K562 (cell line): ENCODE data around the gene PPIP5K2. TPM values are rescaled to one million over a fixed set of nuclear protein-coding genes. Genes with fewer than 3 reads are reported as not detected.

ENCODE experiments used
- ATAC-seq: fragments of 200-7000 bp; cut with Tn5 transposase; 3 replicates; pipeline ENCODE4 v1.9.1; 2020; ENCODE audit warnings: moderate library complexity
- BruUV-seq: library from RNA; stranded (reverse); fragments of 400-500 nt; replicated peaks from 2 replicates; lab custom pipeline; 2021; lab: Mats Ljungman, UMichigan
- CTCF ChIA-PET: fragments of 300-600 bp; formaldehyde crosslinking; extraction: SDS; loops from one replicate; lab custom pipeline; 2021; ENCODE audit warnings: low intra/inter-chr PET ratio; lab: Yijun Ruan, JAX
- POLR2A ChIA-PET: fragments of 300-600, 350-650 bp; sonication (Branson Sonifier 250); formaldehyde crosslinking; extraction: SDS; loops from one replicate; lab custom pipeline; 2021; ENCODE audit warnings: antibody characterized with exemption, inconsistent platforms; lab: Yijun Ruan, JAX
- DNase-seq, 4 experiments: peaks; one replicate each; pipeline versions ENCODE4 v3.0.0 to v3.0.0-alpha.2; 2011 to 2018; ENCODE audit warnings: low spot score in 3 of 4, mixed read lengths in 3 of 4; ENCODE audit errors: extremely low read depth in 1 of 4
- FAIRE-seq: peaks from 2 replicates; lab custom pipeline; 2011; peaks lifted over from hg19 to GRCh38; lab: Jason Lieb, UNC
- H2AFZ ChIP-seq: 2 replicates; pipeline ENCODE4 v1.6.0; 2011; ENCODE audit warnings: low read depth, low read length, control low read depth, inconsistent platforms
- H3K27ac ChIP-seq: fragments of 200-600 bp; 3 replicates; pipeline ENCODE4 v1.8.0; 2011; ENCODE audit warnings: low read depth, mild to moderate bottlenecking, control low read depth, inconsistent platforms, low read length, moderate library complexity, mixed read lengths; ENCODE audit errors: extremely low read depth
- H3K27me3 ChIP-seq, 2 experiments: fragments of 300-600 bp in 1 of 2; 2 replicates in 1 of 2; 3 replicates in 1 of 2; pipeline versions ENCODE4 v1.6.0 to v1.8.0; 2011; ENCODE audit warnings: inconsistent platforms in 2 of 2, low read length in 2 of 2, mild to moderate bottlenecking in 1 of 2, mixed read lengths in 1 of 2, moderate library complexity in 1 of 2; ENCODE audit not compliant: control insufficient read depth in 2 of 2, insufficient read depth in 2 of 2
- H3K36me3 ChIP-seq: fragments of 300-600 bp; 3 replicates; pipeline ENCODE4 v1.8.0; 2011; ENCODE audit warnings: mild to moderate bottlenecking, low read length, inconsistent platforms; ENCODE audit not compliant: control insufficient read depth, insufficient read depth
- H3K4me1 ChIP-seq, 2 experiments: fragments of 200-600 bp in 1 of 2; replicated peaks in 1 of 2; 2 replicates in 1 of 2; 3 replicates in 1 of 2; pipeline versions ENCODE4 v1.5.1 to v1.8.0; 2011; ENCODE audit warnings: inconsistent platforms in 2 of 2, low read length in 2 of 2, mild to moderate bottlenecking in 1 of 2, mixed read lengths in 1 of 2, moderate library complexity in 1 of 2; ENCODE audit not compliant: control insufficient read depth in 2 of 2, insufficient read depth in 2 of 2
- H3K4me2 ChIP-seq: 2 replicates; pipeline ENCODE4 v1.6.1; 2011; ENCODE audit warnings: low read length, control low read depth, inconsistent platforms, mixed read lengths; ENCODE audit not compliant: insufficient read depth
- H3K4me3 ChIP-seq: fragments of 200-600 bp; sonication (generic), shearing (Covaris generic); 2 replicates; pipeline ENCODE4 v1.5.1; 2016; ENCODE audit warnings: control low read depth, inconsistent platforms
- H3K79me2 ChIP-seq: fragments of 200-600 bp; 3 replicates; pipeline ENCODE4 v1.8.0; 2011; ENCODE audit warnings: low read length, inconsistent platforms; ENCODE audit not compliant: control insufficient read depth, insufficient read depth
- H3K9ac ChIP-seq, 2 experiments: 2 replicates each; pipeline versions ENCODE4 v1.6.0 to v1.6.1; 2011; ENCODE audit warnings: low read depth in 2 of 2, low read length in 2 of 2, control low read depth in 1 of 2, inconsistent platforms in 1 of 2, mild to moderate bottlenecking in 1 of 2, mixed read lengths in 1 of 2; ENCODE audit not compliant: insufficient read depth in 1 of 2
- H3K9me1 ChIP-seq: one replicate; pipeline ENCODE4 v1.6.0; 2011; ENCODE audit warnings: inconsistent platforms, mild to moderate bottlenecking, low read length, moderate library complexity; ENCODE audit not compliant: control insufficient read depth, insufficient read depth
- H3K9me3 ChIP-seq: replicated peaks from 2 replicates; pipeline ENCODE4 v1.5.1; 2011; ENCODE audit warnings: low read depth, low read length, inconsistent platforms; ENCODE audit not compliant: control insufficient read depth, insufficient read depth
- H4K20me1 ChIP-seq: replicated peaks from 2 replicates; pipeline ENCODE4 v1.6.1; 2011; ENCODE audit warnings: low read length, inconsistent platforms, mixed read lengths; ENCODE audit not compliant: control insufficient read depth, insufficient read depth
- BDP1 ChIP-seq: IDR thresholded peaks from 3 replicates; pipeline ENCODE4 v1.6.1; 2011; ENCODE audit not compliant: insufficient read length, insufficient read depth
- RBM25 ChIP-seq: fragments of 200-400 bp; formaldehyde crosslinking; IDR thresholded peaks from 2 replicates; pipeline ENCODE4 v1.6.1; 2018; ENCODE audit warnings: low read length, low read depth, moderate library complexity; ENCODE audit not compliant: severe bottlenecking
- ZNF121 ChIP-seq: sonication (generic); formaldehyde crosslinking; conservative IDR thresholded peaks from 2 replicates; pipeline ENCODE4 v1.8.0; 2022; ENCODE audit warnings: missing genetic modification reagents
- ZNF253 ChIP-seq: fragments of 250-450 bp; sonication (Bioruptor Pico); conservative IDR thresholded peaks from 2 replicates; pipeline ENCODE4 v1.6.1; 2021; ENCODE audit warnings: mild to moderate bottlenecking
- ZNF668 ChIP-seq: fragments of 250-450 bp; sonication (Bioruptor Pico); IDR thresholded peaks from 2 replicates; pipeline ENCODE4 v1.8.0; 2022; ENCODE audit warnings: mild to moderate bottlenecking, inconsistent platforms
- WGBS: fragments of 100-300 bp; shearing (Covaris generic); methylation state at CpG from one replicate; pipeline ENCODE4 v1.1.6; 2016; ENCODE audit warnings: low coverage, mixed read lengths; ENCODE audit not compliant: insufficient coverage; ENCODE audit errors: missing lambda C conversion rate; 5-methylcytosine and 5-hydroxymethylcytosine counted together
- in situ Hi-C: fragments of 300-500 bp; cut with MboI; formaldehyde crosslinking; loops from 4 replicates; pipeline ENCODE4 v1.15.0; 2018; ENCODE audit warnings: inconsistent platforms, mixed read lengths
- intact Hi-C: fragments of 100-400 bp; cut with micrococcal nuclease; formaldehyde crosslinking; loops from 2 replicates; pipeline ENCODE4 v1.14.2; 2022
- polyA plus RNA-seq, 8 experiments: library from polyadenylated mRNA; depleted of rRNA in 4 of 8; stranded (reverse) in 5 of 8; unstranded in 3 of 8; fragments of >200 nt; fragmentation: Nextera tagmentation in 2 of 8; fragmentation: Illumina TruSeq in 1 of 8; extraction: Ambion mirVana in 2 of 8; extraction: Trizol in 1 of 8; gene quantifications; 2 replicates each; pipeline versions ENCODE4 v1.2.1 to v1.2.3, GENCODE V29; 2011 to 2014; ENCODE audit warnings: inconsistent platforms in 1 of 8, missing spikeins in 1 of 8
- total RNA-seq, 7 experiments: library from RNA; depleted of rRNA in 6 of 7; stranded (reverse); fragments of >200 nt in 6 of 7; fragmentation: Illumina TruSeq in 2 of 7; extraction: Trizol in 2 of 7; gene quantifications; 2 replicates each; pipeline versions ENCODE4 v1.2.1 to v1.2.3, GENCODE V29; 2011 to 2021; ENCODE audit warnings: low replicate concordance in 1 of 7
- TF ChIP-seq, protein P1 (sequence below): sonication (generic); formaldehyde crosslinking; IDR thresholded peaks from 2 replicates; pipeline ENCODE4 v1.8.1; 2023; ENCODE audit warnings: mild to moderate bottlenecking, missing genetic modification reagents
- TF ChIP-seq, protein P2 (sequence below): IDR thresholded peaks from 3 replicates; pipeline ENCODE4 v1.6.1; 2011; ENCODE audit warnings: borderline replicate concordance, mild to moderate bottlenecking; ENCODE audit not compliant: insufficient read length, insufficient read depth

Gene PPIP5K2
- total and polyA plus RNA-seq, 9 of the 15 experiments (the other 6 are each of a cell fraction or from before 2014, with no cell fraction given): 39.4 to 150 (median 99.1) TPM

DNA sequence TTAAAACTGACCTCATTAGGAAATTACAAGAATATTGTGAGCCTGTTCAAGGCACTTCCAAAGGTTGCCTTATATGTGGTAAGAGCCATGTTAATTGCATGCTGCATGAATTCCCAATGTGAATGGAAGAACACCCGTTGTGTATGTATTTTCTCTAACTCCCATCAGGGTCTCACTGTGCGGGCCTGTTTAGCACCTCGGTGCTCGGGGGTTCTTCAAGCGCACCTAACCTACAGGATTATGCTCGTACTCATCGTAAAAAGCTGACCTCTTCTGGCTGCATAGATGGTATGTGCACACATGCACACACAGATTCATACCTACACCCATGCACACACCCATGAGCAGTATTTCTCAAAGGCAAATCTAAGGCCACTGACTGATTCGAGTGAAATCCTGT lies 66.1 kb downstream of the PPIP5K2 start:
- no peak overlapping the region for H3K27ac ChIP-seq
- no TSS peak for BruUV-seq
- H4K20me1 ChIP-seq: no peaks in the 10 kb centered on the region
- POLR2A ChIA-PET: no interaction called here
- in situ Hi-C loops: no loop called here
- H2AFZ ChIP-seq: no peak overlapping the region
- CTCF ChIA-PET: no interaction called here
- no peaks in the 10 kb centered on the region for H3K9me1 ChIP-seq
- FAIRE-seq (no peak), DNase-seq (no peak), ATAC-seq (no peak)
- H3K36me3 ChIP-seq: peaks cover 75% of the 10 kb centered on the region; the same call in 2 of the 3 replicates
- no peaks in the 10 kb centered on the region for H3K79me2 ChIP-seq
- H3K9me3 ChIP-seq: no peaks in the 10 kb centered on the region
- H3K27me3 ChIP-seq: no peaks in the 10 kb centered on the region
- no peak for TF ChIP-seq ZNF668
- TF ChIP-seq, protein P1, sequence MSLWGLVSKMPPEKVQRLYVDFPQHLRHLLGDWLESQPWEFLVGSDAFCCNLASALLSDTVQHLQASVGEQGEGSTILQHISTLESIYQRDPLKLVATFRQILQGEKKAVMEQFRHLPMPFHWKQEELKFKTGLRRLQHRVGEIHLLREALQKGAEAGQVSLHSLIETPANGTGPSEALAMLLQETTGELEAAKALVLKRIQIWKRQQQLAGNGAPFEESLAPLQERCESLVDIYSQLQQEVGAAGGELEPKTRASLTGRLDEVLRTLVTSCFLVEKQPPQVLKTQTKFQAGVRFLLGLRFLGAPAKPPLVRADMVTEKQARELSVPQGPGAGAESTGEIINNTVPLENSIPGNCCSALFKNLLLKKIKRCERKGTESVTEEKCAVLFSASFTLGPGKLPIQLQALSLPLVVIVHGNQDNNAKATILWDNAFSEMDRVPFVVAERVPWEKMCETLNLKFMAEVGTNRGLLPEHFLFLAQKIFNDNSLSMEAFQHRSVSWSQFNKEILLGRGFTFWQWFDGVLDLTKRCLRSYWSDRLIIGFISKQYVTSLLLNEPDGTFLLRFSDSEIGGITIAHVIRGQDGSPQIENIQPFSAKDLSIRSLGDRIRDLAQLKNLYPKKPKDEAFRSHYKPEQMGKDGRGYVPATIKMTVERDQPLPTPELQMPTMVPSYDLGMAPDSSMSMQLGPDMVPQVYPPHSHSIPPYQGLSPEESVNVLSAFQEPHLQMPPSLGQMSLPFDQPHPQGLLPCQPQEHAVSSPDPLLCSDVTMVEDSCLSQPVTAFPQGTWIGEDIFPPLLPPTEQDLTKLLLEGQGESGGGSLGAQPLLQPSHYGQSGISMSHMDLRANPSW (CRISPR knock-in tag): no peak
- peak; percentile 77 for TF ChIP-seq ZNF121
- TF ChIP-seq, protein P2, sequence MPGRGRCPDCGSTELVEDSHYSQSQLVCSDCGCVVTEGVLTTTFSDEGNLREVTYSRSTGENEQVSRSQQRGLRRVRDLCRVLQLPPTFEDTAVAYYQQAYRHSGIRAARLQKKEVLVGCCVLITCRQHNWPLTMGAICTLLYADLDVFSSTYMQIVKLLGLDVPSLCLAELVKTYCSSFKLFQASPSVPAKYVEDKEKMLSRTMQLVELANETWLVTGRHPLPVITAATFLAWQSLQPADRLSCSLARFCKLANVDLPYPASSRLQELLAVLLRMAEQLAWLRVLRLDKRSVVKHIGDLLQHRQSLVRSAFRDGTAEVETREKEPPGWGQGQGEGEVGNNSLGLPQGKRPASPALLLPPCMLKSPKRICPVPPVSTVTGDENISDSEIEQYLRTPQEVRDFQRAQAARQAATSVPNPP: no peak
- peak; percentile 11 for TF ChIP-seq RBM25
- TF ChIP-seq ZNF253: no peak
- TF ChIP-seq BDP1: no peak
- no peak overlapping the region for H3K4me3 ChIP-seq
- WGBS: 98% methylated on average over 8 of the region's 8 CpGs
- H3K9ac ChIP-seq: no peak overlapping the region
- H3K4me1 ChIP-seq: no peaks in the 10 kb centered on the region
- intact Hi-C loops: no loop called here
- H3K4me2 ChIP-seq: no peak overlapping the region
